NT2/D1 (cell line): Measurements from ENCODE around the gene EEF2.
"Not testable (repeated sequence)": the region's sequence is repeated elsewhere in the genome, so short reads cannot be mapped to it uniquely, and the experiment has no call there.

Source experiments
- DNase-seq: peaks from one replicate; pipeline ENCODE4 v3.0.0-alpha.2; 2011; ENCODE audit warnings: low read depth, low spot score
- H3K27me3 ChIP-seq: 2 replicates; pipeline ENCODE4 v1.6.0; 2011; ENCODE audit warnings: mild to moderate bottlenecking; ENCODE audit not compliant: insufficient read length, insufficient read depth
- H3K36me3 ChIP-seq: 2 replicates; pipeline ENCODE4 v1.6.1; 2011; ENCODE audit warnings: mild to moderate bottlenecking, low read length, mixed read lengths; ENCODE audit not compliant: insufficient read depth, insufficient read length
- H3K4me1 ChIP-seq: 2 replicates; pipeline ENCODE4 v1.5.1; 2011; ENCODE audit not compliant: insufficient read depth, insufficient read length
- H3K4me3 ChIP-seq: 2 replicates; pipeline ENCODE4 v1.5.1; 2011; ENCODE audit warnings: low read depth; ENCODE audit not compliant: insufficient read length
- H3K9ac ChIP-seq: 2 replicates; pipeline ENCODE4 v1.6.0; 2011; ENCODE audit warnings: low read depth; ENCODE audit not compliant: insufficient read length
- H3K9me3 ChIP-seq: 2 replicates; pipeline ENCODE4 v1.5.1; 2011; ENCODE audit warnings: mild to moderate bottlenecking, low read length; ENCODE audit not compliant: insufficient read depth
- SUZ12 ChIP-seq: IDR thresholded peaks from 2 replicates; pipeline ENCODE4 v1.6.1; 2011; ENCODE audit not compliant: insufficient read length, insufficient read depth; ENCODE audit errors: extremely low read depth
- YY1 ChIP-seq: IDR thresholded peaks from 2 replicates; pipeline ENCODE4 v1.6.1; 2011; ENCODE audit not compliant: insufficient read length, insufficient read depth
- ZNF274 ChIP-seq: IDR thresholded peaks from 2 replicates; pipeline ENCODE4 v1.6.1; 2011; ENCODE audit warnings: mild to moderate bottlenecking, low read depth, low read length

EEF2 gene

DNA sequence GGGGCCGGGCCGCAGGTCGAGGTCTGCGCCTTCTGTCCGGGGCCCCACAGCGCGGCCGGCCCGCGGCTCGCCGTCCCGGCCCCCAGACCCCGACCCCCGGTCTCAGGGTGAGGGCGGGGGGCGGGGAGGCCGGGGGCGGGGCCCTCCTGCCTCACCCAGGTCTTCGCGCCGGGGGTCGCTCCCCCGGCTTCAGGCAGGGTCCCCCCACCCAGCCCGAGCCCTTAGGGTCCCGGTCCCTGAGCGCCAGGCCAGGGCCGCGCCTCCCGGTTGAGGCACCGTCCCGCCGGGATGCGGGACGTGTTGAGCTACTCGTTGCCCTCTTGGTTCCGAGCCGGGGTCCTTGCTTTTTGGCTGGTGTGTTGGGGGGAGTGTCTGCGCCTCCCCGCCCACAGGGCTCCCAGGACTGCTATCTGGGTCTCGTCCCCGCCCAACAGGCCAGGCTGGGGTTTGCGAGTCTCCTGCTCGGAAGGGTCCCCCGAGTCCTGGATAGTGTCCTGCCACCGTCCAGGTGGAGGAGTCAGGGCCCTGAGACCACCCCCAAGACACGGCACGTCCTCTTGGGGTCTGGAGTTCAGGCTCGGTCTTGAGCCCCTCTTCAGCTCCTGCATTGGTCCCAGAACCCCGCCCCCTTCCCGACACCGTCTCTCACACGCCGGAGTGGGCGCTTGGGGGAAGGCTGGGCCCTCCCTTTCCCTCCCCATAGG, 22.7 kb upstream of the EEF2 start:
- Histone ChIP-seq H3K27me3 (no peaks in the 10 kb centered on the region), H3K4me3 (peak overlapping the region; percentile 99)

DNA sequence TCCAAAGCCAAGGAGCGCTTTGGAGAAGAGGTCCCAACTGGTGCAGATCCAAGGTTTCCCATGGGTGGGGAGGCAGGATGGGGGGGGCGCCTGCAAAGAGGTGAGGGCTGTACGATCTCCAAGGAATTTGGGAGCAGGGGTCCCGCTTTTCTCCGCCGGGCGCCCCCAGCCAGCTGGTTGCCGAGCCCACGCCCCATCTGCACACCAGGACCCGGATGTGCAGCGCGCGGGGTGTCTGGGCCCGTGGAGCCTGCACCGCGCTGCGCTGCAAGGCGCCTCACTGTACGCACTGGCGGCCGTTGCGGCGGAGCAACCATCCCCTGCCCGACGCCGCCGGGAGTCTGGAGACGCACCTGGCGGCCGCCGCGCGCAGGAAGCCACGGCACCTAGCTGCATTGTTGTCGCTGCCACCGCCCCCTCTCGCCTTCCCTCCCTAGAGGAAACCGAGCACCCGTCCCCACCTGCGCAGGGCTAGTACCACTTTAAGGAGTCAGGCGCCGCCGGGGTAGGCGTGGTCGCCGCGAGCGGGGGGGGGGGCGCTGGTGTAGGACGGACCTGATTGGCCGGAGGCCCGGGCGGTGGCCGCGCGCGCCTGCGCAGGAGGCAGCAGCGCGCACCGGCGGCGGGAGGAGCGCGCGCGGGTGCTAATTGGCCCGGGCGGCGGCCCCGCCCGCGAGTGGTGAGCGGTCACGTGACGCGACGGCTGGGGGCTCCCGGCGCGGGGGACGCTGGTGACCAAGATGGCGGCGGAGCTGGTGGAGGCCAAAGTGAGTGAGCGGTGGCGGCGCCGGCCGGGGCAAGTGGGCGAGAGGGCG, 22.0 kb upstream of the EEF2 start, which contains the start of gene PIAS4:
PIAS4 (plus strand) TSS at position 716 of the 815 bp plus-strand sequence; CDS start at position 741, 25 bp downstream.
- no peaks in the 10 kb centered on the region for H3K9me3 ChIP-seq
- H3K36me3 ChIP-seq = peaks cover 26% of the 10 kb centered on the region
- peak within 1 kb of the TSS; percentile 99 for H3K4me3 ChIP-seq
- TF ChIP-seq SUZ12 (no peak), YY1 (peak; percentile 78)
- peak; percentile 94 for DNase-seq
- H3K9ac ChIP-seq = peak within 1 kb of the TSS; percentile 95
- no peaks in the 10 kb centered on the region for H3K27me3 ChIP-seq
- peaks cover 9% of the 10 kb centered on the region for H3K4me1 ChIP-seq

More for the DNA sequence above, 22.7 kb upstream of the EEF2 start:
- peaks cover 9% of the 10 kb centered on the region for H3K4me1 ChIP-seq
- H3K9me3 ChIP-seq = no peaks in the 10 kb centered on the region
- H3K36me3 ChIP-seq = peaks cover 33% of the 10 kb centered on the region
- no peak for DNase-seq
- no peak for TF ChIP-seq SUZ12
- peak overlapping the region; percentile 95 for H3K9ac ChIP-seq

DNA sequence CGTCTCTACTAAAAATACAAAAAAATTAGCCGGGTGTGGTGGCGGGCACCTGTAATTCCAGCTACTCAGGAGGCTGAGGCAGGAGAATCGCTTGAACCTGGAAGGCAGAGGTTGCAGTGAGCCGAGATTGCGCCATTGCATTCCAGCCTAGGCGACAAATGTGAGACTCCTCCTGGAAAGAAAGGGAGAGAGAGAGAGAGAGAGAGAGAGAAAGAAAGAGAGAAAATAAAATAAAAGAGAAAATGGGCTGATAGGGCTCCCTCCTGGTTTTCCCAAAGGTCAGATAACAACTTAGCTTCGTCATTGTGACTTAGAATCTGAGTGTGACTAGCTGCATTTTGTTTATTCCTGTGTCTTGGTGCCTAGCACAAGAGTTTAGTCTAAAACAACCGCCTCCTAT, 20.2 kb upstream of the EEF2 start:
- not testable (repeated sequence) for H3K9ac ChIP-seq, H3K4me3 ChIP-seq, H3K4me1 ChIP-seq, H3K27me3 ChIP-seq, H3K9me3 ChIP-seq, DNase-seq
- peaks cover 13% of the 10 kb centered on the region for H3K36me3 ChIP-seq

DNA sequence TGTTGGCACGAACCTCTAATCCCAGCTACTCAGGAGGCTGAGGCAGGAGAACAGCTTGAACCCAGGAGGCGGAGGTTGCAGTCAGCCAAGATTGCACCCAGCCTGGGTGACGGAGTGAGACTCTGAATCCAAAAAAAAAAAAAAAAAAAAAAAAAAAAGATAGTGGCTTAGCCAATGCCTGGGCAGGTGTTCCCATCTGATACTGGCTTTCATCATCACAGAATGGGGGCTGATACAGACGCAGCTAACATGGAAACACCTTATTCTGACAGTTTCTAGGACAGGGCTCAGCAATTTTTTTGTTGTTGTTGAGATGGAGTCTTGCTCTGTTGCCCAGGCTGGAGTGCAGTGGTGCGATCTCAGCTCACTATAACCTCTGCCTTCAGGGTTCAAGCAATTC, 15.5 kb upstream of the EEF2 start:
- not testable (repeated sequence) for H3K4me1 ChIP-seq, DNase-seq, H3K36me3 ChIP-seq, H3K9ac ChIP-seq, H3K27me3 ChIP-seq, H3K4me3 ChIP-seq, H3K9me3 ChIP-seq

DNA sequence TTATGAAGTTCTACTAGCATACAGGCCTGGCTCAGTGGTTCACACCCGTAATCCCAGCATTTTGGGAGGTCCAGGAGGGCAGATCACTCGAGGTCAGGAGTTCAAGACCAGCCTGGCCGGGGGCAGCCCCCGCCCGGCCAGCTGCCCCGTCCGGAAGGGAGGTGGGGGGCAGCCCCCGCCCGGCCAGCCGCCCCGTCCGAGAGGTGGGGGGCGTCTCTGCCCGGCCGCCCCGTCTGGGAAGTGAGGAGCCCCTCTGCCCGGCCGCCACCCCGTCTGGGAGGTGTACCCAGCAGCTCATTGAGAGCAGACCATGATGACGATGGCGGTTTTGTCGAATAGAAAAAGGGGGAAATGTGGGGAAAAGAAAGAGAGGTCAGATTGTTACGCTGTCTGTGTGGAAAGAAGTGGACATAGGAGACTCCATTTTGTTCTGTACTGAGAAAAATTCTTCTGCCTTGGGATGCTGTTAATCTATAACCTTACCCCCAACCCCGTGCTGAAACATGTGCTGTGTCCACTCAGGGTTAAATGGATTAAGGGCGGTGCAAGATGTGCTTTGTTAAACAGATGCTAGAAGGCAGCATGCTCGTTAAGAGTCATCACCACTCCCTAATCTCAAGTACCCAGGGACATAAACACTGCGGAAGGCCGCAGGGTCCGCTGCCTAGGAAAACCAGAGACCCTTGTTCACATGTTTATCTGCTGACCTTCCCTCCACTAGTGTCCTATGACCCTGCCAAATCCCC, 13.6 kb upstream of the EEF2 start:
- H3K9ac ChIP-seq, H3K27me3 ChIP-seq, H3K4me1 ChIP-seq, H3K36me3 ChIP-seq, H3K4me3 ChIP-seq, H3K9me3 ChIP-seq, DNase-seq: not testable (repeated sequence)

DNA sequence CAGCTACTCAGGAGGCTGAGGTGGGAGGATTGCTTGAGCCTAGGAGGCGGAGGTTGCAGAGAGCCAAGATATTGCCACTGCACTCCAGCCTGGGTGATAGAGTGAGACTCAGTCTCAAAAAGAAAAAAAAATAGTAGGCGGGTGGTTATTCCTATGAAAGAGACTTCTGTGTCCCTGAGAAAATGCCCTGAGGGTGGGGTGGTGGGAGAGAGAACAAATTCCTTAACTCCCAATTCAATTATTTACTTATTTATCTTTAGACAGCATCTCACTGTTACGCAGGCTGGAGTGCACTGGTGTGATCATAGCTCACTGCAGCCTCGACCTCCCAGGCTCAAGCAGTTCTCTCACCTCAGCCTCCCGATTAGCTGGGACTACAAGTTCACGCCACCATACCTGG, 10.3 kb upstream of the EEF2 start:
- no peaks in the 10 kb centered on the region for H3K4me1 ChIP-seq
- H3K4me3 ChIP-seq = no peak overlapping the region
- no peaks in the 10 kb centered on the region for H3K27me3 ChIP-seq
- H3K36me3 ChIP-seq = no peaks in the 10 kb centered on the region
- DNase-seq = no peak
- no peak for TF ChIP-seq ZNF274
- TF ChIP-seq YY1 = no peak
- TF ChIP-seq SUZ12 = no peak
- H3K9me3 ChIP-seq = peaks cover 6% of the 10 kb centered on the region; the same call in 1 of the 2 replicates
- no peak overlapping the region for H3K9ac ChIP-seq

DNA sequence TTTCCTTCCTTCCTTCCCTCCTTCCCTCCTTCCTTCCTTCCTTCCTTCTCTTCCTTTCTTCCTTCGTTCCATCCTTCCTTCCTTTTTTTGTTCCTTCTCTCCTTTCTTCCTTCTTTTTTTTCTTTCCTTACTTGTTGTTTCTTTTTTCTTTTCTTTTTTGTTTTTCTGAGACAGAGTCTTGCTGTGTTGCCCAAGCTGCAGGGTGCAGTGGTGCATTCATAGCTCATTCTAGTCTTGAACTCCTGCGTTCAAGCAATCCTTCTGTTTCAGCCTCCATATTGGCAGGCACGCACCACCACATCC, 5.5 kb upstream of the EEF2 start:
- Histone ChIP-seq H3K4me3 (no peak overlapping the region), H3K4me1 (peaks cover 2% of the 10 kb centered on the region), H3K9ac (no peak overlapping the region), H3K36me3 (no peaks in the 10 kb centered on the region), H3K9me3 (no peaks in the 10 kb centered on the region), H3K27me3 (no peaks in the 10 kb centered on the region)
- no peak for TF ChIP-seq YY1
- TF ChIP-seq SUZ12 = no peak
- TF ChIP-seq ZNF274 = no peak
- no peak for DNase-seq
